HG03175 (cell line): ENCODE results near the gene PSME3.

Experiments used
- ATAC-seq: cut with Tn5 transposase; IDR thresholded peaks from one replicate; pipeline ENCODE4 v1.9.1; 2021; ENCODE audit warnings: mild to moderate bottlenecking, moderate library complexity; ENCODE audit not compliant: unreplicated experiment

PSME3 gene, protein sequence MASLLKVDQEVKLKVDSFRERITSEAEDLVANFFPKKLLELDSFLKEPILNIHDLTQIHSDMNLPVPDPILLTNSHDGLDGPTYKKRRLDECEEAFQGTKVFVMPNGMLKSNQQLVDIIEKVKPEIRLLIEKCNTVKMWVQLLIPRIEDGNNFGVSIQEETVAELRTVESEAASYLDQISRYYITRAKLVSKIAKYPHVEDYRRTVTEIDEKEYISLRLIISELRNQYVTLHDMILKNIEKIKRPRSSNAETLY

DNA sequence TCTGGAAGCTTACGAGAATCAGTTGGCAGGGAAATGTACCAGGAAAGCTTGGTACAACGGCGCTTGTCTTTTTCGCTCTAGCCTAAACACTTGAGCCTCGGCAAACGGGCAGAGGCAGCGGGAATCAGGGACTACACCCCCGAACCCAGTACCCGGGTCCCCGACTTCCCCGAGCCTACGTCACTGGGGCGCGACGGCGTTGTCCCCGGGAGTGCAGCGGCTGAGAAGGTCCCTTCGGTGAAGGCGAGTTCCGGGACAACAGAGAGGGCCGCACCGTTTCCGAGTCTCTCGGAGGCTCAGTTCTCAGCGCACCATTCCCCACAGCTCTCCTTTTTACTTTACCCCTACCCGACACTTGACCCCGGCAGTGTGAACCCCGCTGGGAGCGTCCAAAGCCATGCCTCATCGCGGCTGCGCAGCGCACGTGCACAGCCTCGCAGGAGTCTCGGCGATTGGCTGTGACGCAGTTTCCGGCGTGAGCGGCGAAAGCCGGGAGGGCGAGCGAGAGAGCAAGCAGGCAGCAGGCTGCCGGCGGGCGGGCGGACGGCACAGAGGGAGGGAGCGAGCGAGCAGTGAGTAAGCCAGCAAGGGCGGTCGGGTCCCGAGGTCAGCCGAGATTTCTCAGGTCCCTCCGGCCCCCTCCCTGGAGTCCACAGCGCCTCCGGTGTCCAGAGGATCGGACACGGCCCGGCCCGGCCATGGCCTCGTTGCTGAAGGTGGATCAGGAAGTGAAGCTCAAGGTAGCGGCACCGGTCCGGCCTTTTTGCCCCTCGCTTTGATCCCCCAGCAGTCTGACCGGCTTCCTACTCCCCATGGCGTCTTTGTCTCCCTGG, at the start of gene PSME3:
TSS of gene PSME3 (plus strand) at position 464 of the 833 bp plus-strand sequence. CDS start at position 699, 235 bp downstream.
- ATAC-seq, result peak; percentile 86

DNA sequence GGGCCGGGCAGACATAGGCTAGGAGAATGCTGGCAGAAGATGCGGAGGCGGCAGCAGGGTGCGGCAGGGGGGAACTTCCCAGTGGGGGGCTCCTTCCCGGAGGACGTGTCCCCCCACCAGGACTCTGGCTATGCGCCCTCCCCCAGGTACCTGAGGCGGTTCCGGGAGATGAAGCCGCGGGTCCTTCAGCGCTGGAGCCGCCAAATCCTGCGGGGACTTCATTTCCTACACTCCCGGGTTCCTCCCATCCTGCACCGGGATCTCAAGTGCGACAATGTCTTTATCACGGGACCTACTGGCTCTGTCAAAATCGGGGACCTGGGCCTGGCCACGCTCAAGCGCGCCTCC, 49.4 kb upstream of the PSME3 start:
- ATAC-seq, result no peak

DNA sequence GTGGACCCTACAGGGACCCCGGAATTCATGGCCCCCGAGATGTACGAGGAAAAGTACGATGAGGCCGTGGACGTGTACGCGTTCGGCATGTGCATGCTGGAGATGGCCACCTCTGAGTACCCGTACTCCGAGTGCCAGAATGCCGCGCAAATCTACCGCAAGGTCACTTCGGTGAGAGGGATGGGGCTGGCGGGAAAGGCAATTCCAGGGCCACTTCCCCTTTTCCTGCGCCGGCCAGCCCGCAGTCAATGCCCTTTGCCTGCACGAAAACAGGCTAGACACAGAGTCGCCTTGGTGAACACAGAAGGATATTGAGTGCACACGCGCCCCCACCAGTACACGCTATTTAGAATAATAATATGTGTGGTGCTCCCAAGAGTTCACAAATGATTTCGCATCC, 48.8 kb upstream of the PSME3 start:
- ATAC-seq, result no peak

DNA sequence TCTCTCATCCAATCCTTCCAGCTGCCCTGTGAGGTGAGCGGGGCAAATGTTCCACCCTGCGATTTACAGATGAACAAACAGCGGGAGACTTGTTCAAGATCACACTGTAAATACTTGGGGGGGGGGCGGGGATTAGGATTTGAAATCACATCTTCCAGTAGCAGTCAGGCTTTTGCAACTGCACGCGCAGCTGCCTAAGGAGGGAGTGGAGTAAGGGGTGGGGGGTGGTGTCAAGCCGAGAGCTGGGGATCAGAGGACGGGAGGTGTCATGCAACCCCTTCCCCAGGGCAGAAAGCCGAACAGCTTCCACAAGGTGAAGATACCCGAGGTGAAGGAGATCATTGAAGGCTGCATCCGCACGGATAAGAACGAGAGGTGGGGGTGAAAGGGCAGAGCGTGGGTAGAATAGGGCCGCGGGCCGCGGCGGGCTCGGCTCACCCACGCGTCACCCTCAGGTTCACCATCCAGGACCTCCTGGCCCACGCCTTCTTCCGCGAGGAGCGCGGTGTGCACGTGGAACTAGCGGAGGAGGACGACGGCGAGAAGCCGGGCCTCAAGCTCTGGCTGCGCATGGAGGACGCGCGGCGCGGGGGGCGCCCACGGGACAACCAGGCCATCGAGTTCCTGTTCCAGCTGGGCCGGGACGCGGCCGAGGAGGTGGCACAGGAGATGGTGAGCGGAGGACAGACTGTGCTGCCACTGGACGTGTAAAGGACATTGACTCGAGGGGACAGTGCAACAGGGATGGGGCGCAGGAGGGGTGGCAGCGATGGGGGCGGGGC, 48.2 kb upstream of the PSME3 start:
- no peak for ATAC-seq

DNA sequence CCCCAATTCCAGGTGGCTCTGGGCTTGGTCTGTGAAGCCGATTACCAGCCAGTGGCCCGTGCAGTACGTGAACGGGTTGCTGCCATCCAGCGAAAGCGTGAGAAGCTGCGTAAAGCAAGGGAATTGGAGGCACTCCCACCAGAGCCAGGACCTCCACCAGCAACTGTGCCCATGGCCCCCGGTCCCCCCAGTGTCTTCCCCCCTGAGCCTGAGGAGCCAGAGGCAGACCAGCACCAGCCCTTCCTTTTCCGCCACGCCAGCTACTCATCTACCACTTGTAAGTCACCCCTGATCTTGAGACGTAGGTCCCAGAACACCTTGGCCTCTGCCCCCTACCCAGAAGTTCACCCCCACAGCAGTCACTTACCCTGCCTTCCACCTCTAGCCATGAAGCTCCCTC, 45.9 kb upstream of the PSME3 start:
- ATAC-seq, result no peak

DNA sequence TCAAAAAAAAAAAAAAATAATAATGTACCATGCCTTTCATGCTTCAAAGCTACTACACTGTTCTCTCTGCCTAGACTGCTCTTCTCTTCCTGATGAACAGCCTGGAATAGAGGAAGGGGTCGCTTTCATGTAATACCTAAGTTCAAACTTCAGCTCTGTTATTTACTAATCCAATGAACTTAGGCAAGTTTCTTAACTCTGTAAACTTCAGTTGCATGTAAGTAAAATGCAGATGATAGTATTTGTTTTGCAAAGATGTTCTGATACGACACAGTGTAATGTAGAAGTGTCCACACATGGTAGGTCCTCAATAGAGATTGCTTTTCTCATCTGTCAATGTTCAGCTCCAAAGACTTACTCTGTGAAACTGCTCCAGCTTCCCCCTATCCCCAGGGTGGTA, 41.2 kb upstream of the PSME3 start:
- ATAC-seq, result no peak

DNA sequence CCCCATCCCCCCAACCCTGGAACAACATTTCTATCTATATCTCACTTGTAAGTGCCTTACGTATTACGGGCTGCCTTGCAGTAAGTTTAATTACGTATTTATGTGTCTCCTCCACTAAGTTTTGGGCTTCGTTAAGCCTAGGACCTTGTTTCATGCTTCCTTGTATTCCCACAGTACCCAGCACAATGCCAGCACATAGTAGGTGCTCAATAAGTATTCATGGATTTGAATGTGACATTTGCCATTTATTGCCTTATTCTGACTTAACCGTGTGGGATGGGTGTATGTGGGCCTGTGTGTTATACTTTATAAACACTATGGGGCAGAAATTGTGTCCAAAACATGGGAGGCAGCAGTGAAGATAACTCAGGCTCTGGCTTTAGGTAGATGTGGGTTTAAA, 40.7 kb upstream of the PSME3 start:
- no peak for ATAC-seq

DNA sequence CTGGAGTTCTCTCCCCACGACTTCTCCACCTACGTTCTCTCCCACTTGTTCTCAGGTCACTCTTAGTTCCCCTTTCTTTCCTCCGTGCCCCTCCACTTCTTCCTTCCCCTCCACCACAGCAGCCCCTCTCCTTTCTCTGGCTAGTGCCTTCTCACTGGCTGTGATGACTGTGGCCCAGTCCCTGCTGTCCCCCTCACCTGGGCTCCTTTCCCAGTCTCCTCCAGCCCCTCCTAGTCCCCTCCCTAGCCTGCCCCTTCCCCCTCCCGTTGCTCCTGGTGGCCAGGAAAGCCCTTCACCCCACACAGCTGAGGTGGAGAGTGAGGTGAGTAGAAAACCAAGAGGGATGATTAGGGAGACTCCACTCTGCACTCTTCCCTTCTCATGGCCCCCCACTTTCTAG, 38.1 kb upstream of the PSME3 start:
- no peak for ATAC-seq

DNA sequence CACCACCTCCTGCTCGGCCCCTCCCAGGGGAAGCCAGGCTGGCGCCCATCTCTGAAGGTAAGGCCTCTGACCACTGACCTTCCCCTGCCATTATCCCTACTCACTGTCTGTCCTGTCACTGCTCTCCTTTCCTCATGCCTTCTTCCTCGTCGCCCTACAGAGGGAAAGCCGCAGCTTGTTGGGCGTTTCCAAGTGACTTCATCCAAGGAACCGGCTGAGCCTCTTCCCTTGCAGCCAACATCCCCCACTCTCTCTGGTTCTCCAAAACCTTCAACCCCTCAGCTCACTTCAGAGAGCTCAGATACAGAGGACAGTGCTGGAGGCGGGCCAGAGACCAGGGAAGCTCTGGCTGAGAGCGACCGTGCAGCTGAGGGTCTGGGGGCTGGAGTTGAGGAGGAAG, 37.7 kb upstream of the PSME3 start:
- ATAC-seq, result no peak

DNA sequence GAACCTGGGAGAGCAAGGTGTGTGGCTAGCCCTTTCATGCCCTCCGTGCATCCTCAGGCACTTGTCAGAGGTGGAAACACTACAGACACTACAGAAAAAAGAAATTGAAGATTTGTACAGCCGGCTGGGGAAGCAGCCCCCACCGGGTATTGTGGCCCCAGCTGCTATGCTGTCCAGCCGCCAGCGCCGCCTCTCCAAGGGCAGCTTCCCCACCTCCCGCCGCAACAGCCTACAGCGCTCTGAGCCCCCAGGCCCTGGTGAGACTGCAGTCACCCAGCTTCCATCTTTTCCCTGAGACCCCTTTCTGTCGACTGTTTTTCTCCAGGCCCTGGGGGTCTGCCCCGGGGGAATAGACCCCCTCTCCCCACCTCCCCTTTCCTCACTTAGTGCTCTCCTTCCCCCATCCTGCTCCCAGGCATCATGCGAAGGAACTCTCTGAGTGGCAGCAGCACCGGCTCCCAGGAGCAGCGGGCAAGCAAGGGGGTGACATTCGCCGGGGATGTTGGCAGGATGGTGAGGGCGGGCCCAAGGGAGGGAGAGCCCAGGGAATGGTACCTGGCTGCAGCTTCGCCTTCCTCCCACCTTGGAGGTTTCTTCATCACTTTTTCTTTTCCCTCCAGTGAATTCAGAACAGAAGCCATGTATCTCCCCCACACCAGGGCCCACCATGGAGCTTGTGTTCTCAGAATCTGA, 37.0 kb upstream of the PSME3 start:
- no peak for ATAC-seq

DNA sequence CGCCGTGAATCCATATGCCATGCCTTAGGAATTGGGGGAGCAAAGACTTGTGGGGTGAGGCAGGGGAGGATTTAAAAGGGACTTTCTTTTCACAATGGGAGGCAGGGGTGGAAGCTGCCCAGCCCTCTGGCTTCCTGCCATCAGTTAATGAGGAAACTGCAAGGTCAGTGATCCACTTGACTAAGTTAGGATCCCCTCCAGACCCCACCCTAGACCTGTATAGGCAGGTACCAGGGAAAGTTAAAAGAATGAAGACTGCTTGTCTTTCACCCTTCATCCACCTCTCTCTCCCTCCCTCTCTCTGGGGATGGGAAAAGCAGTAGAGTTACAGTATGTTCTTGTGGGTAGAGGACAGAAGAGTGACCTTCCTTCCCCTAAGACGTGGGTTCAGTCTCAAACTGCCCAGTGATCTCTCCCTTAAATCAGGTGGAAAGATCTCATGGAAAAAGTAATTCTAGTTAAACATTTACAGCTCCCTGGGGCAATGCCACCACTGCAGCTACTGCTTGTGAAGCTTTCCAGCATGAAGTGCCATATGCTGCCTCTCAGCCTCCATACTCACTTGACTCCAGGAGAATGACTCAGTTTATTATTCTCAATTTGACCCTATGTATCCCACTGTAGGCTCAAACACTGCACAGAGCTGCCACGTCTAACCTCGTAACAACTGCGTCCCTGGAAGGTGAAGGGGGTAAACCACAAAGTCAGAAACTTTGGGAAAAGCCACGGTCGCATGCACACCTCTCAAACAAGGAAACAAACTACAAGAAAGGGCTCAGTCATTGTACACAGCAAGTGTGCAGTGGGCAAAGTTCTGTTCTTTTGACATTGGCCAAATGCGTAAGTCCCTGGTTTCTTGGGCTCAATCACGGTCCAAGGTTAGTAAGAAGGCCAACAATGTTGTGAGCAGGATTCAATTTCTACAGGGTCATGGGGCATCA, 35.9 kb upstream of the PSME3 start:
- no peak for ATAC-seq

DNA sequence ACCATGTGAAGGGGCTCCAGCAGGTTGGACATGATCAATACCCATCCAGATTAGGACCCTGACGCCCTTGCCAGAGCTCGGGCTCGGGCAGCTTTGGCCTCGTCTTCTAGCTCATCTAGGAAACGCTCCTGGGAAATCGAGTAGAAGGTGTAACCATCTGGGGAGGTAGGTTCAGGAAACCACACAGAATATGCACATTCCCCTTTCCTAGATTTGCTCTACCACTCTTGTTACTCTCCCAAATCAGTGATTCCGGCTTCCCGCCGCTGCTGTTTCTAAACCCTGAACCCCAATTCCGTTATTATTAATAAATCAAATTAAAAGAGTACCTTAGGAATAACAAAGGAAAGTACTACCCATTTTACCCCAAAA, 35.2 kb upstream of the PSME3 start:
- ATAC-seq, result no peak

DNA sequence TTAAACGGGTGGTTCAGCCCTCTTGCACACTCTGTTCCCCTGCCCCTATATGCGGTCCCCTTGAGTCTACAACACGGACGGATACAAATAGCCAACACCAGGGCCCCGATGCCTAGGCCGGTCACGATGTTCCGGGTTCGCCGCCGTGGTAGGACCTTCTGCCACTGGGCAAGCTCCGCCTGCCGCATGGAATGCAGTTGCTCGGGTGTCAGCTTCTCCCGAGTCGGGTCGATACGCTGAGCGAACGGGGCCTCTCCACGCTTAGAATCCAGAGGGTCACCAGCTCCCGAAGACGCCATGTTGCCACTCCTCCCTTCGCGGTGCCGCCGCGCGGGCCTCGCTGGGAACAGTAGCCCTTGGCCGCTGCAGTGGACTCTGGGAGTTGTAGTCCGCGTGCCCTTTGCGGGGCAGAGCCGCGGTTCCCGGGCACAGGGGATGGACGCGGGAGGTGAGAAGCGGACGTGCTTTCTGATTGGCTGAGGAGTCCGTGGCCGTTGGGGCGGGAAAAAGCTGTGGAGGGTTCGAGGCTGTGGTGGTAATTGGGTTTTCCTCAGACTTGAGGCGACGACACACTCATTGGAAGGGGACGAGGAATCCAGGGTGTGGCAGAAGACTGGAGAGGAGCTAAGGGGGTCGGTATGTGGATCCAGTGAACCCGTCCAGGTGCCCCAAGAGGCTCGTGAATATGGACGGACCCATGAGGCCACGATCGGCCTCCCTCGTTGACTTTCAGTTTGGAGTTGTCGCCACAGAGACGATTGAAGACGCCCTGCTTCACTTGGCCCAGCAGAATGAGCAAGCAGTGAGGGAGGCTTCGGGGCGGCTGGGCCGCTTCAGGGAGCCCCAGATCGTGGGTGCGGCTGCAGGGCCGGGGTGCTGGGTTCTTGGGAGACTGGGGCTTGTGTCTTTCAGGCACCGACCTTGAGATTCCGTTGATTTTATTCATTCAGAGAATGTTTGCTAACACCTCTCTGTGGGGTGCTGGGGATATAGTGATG, 34.5 kb upstream of the PSME3 start, which contains the start of the genes CNTD1 and COA3:
TSS of gene CNTD1 (plus strand) at position 479 of the 998 bp plus-strand sequence. CDS start at position 686, 207 bp downstream.
TSS of gene COA3 (minus strand) at position 322 of the 998 bp plus-strand sequence. CDS start at position 299, 23 bp downstream.
- ATAC-seq, result peak; percentile 89

DNA sequence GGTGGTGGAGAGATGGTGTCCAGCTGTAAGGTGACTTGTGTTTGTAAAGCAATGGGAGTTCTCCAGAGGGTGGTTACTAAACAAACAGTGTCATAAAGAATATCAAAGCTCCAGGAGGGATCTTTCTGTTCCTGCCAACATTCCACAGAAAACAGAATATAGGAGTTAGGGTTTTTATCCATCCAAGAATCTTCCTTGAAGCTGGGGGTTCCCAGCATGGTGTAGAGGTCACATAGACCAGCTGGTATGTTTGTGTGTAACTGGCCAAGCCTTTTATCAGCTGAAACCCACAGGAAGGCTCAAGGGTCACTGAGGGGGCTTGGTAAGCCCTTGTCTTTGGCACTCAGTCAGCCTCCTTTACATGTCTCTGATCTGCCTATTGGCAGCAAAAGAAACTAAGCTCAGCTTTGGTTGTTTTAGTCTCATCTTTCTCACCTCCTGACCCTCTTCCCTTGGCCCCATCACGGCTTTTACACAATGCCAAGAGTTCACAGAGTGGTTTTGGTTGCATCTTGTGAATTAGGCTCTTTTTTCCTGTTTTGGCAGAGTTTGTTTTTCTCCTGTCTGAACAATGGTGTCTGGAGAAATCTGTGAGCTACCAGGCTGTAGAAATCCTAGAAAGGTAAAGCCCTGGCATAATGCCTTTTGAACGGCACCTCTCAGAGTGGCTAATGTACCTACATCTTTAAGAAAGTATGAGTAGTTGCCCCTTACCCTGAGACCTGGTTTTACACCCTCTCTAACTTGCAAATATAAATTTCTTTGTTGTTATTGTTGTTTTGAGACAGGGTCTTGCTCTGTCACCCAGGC, 29.9 kb upstream of the PSME3 start:
- no peak for ATAC-seq

DNA sequence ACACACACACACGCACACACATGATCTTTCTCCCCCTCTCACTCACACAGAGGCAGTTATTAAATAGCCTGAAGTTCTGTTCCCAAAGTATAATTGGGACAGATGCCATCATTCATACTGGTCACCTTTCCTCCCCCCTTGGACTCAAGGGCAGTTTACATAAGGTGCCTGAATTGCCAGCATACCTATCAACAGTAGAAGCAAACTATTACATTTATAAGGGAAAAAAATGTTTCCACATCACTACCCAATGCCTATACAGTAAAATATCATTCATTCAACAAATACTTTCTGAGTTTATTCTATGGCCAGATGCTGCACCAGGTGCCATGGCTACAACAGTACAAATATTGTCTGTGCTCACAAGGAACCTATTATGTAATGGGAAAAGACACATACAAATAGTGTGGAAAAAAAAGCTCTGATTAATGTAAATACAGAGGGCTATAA, 28.3 kb upstream of the PSME3 start:
- no peak for ATAC-seq

DNA sequence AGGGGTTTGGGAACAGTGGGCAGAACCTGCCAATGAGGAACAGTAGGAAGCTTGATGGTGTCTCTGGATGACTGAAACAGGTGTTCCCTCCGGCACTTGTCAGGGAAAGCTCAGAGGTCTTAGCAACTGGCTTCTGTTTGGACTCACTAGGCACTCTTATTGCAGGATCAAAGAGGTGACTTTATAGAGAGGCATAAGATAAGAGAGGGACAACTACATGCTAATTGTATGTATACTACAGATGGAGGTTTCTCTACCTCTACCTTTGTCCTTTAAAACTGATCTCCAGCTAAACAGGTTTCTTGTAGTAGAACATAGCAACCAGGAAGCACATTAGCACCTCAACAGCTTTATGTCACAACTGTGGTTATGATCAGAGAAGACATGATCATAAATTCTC, 26.9 kb upstream of the PSME3 start:
- no peak for ATAC-seq

DNA sequence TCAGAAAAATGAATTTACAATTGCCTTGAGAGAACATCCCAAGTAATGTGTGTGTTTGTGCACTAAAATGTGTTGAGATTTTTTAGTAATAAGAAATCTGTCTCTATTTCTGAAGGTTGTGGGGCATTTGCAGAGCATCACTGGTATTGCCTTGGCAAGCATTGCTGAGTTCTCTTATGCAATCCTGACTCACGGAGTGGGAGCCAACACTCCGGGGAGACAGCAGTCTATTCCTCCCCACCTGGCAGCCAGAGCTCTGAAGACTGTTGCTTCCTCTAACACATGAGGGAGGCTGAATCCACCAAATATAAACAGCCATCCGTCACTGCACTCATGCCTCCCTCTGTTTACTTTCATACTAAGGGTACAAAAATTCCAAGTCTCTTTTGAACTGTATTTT, 23.9 kb upstream of the PSME3 start:
- ATAC-seq, result no peak
